ENCODE results near the gene RPGRIP1L.

DNA sequence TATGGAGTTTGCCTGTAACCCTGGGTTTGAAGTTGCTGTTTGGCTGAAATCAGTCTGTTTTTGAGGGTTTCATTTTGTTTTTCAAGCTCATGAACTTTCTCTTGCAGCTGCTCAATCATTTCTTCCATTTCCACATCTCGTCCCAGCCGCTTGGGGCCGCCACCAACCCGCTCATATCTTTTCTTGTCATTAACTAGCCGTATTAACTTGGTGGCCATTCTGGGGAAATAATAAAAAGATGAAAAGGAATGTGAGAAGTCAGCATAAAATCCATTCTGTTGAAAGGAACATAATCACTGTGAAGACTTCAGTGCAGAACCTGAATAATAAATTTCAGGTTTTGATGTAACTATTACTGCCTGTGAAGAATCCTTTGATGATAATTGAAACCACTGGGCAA is 11.5 kb downstream of the RPGRIP1L start:
- peak in 1 of 2 donors; percentile 11 for TF ChIP-seq CTCF (conservative IDR thresholded peaks at IDR 0.05 in 1 of 2, IDR thresholded peaks at IDR 0.05 in 1 of 2; ENCODE audit: low read depth in 1 of 2, low read length in 2 of 2)
- TF ChIP-seq EZH2 (IDR thresholded peaks at IDR 0.05; ENCODE audit: low read length, missing control alignments), result no peak

Measured in fibroblast of lung (primary cell).